Renal pelvis (tissue), 4 donors: ENCODE measurements around the gene ING3. TPM values are rescaled to one million over a fixed set of nuclear protein-coding genes. Genes with fewer than 3 reads are reported as not detected.
"Not testable (repeated sequence)": the region's sequence is repeated elsewhere in the genome, so short reads cannot be mapped to it uniquely, and the experiment has no call there.

Source experiments
- DNase-seq: peaks from one replicate; pipeline ENCODE4 v3.0.0-alpha.2; 2013
- polyA plus RNA-seq, 3 donors: library from polyadenylated mRNA; unstranded; fragments of 120-200 nt; gene quantifications; one replicate each; pipeline ENCODE4 v1.2.1, GENCODE V29; 2013; ENCODE audit not compliant: insufficient read length in 3 of 3

ING3 gene
- polyA plus RNA-seq, 3 donors, result 37.9 to 40.4 (median 38.0) TPM

DNA sequence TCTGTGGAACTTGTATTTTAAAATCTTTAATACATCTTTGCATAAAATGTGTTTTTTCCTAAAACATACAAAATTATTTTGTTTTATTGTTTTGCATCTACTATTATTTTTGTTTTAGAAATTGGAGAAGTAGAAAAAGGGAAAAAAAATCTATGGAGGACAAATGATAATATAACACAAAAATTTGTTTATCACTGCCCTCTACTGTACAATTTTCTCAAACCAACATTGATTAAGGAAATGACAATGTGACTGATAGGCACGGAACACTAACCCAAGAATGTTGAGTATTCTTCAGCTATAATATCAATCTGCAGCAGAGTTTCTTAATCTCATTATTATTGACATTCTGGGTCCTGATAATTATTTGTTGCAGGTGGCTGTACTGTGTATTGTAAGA lies 9.5 kb upstream of the ING3 start:
- no peak for DNase-seq

DNA sequence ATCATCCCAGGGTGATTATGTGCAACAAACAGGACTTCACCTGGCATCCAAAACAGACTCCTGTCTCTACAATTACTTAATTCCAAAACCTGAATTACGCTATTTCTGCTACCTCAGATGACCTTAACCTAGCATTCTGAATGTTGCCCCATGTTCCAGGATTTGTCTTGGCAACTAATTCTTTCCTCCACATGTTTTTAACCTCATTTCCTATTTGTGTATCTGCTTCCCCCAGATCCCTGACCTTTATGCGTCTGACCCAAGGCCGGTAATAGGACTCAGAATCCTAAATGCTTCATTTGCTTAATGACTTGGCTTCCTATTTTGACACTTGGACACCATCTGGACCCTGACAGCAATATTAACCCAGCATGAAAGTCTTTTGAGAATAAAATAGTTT lies 8.7 kb upstream of the ING3 start:
- no peak for DNase-seq

DNA sequence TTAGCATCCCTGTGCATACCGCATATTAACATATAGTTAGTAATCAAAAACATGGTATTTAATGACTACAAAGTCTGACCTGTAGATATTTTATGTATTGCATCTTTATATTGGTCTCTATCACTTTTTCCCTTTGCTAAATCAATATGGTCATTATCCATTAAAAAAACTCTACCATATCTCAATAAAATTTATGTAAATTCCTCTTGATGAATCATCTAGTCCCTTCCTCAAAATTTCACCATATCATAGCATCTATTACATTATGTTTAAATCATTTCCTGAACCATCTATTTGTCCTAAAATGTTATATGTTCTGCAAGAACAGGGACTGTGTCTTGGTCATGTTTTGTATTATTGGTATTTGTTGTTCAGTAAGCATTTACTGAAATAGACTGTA lies 7.7 kb upstream of the ING3 start:
- DNase-seq, result no peak

DNA sequence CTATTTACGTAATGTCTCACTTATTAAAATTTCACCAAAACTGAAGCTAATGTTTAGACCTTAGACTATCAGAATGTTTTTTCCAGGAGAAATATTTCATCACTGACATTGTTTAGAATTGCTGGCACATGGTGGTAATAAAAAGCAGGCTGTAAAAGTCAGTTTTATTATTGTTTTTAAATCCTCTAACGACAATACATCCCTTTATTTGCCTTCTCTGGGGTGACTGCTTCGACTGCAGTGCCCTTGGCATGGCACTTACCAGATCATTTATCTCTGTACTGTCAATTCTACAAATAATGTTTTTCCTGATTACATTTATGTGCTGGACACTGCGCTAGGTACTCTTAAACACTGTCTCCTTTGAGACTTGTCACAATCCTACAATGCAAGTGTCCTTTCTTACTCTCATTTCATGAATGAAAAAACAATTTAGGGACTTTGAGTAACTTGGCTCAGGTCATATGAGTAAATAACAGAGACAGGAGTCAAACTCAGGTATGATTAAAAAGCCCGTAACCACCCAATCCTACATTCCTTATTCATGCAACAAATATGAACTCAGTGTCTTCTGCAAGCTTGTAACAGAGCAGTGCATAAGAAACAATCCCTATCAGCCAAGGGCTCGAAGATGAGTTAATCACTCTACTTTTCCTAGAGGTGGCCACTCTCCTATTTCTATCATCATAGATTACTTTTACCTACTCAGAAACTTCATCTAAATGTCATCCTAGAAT lies 5.6 kb upstream of the ING3 start:
- DNase-seq, result no peak

DNA sequence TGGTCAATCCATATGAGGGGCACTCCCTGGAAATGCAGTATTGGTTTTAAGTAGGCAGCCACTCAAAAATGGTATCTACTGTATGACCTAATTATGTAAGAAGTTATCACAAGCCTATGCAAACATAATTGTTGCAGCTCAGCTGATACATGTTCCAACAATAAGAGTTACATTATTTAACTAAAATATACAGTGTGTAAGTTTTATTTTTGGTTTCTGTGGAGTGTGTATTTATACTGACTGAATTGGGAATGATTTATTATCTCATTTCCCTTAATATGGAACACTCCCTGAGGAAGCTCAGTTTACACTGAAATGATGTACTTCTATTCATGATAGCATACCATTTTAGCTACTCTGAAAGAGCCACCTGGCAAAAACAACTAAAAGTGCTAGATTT lies 2.6 kb upstream of the ING3 start:
- DNase-seq, result no peak

DNA sequence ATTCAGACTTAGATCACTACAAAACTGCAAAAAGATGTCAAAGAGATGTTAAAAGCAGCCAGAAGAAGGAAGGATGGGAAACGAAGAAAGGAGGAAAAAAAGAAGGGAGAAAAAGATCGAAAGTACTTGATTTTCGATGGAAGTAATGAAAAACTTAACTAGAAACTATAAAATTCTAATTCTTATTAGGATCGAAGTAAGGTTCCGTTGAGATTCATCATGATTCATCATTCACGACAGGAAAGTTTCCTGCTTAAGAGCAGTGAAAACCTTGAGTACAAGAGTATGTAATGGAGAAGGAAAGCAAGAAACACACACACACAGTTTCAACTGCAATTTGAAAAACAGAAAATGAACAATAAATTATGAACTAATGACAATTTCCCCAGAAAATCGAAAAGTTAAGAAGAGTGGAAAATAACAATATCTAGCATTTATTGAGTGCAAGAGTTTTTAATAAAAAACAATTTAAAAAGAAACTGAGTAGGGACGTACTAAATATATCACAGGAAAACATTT lies 1.1 kb upstream of the ING3 start:
- no peak for DNase-seq

DNA sequence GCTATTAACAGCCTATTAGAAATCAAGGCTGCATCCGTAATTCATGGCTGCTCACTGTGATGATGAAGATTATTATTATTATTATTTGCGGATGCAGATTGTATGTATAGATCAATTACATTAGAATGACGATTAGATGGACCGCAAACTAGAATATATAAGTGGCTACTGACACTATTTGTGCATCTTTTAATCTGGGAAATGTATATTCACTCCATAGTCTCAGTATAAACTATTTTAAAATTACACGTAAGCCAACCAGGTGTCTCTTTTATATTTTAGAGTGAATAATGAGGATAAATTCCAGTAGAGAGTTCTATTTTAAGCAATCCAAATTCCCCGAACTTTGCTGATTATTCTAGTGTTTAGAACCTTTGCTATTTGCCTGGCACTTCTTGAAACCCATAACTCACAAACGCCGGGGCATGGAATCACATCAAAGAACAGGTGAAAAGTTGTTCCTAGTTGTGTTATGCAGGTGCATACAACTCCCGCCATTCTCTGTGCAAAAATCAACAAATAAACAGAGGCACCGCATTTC lies 509 bp upstream of the ING3 start:
- DNase-seq, result no peak

DNA sequence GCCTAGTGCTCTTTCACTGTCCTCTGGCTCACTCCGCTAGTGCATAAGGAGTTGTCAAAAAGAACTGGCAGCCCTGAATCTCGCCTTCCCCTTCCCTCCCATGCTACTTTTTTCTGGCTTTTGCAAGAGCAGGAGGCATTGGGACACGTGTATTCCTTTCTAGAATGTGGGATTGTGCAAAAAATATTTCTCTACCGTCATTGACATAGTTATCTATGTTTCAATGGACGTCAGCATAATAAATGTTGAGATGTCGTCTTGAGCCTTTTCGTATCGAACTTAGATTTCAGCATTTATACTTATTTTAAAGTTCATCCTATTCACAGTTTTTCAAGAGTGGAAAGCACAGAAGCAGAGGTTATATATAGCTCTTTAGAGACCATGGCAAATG lies 727 bp downstream of the ING3 start:
- no peak for DNase-seq

DNA sequence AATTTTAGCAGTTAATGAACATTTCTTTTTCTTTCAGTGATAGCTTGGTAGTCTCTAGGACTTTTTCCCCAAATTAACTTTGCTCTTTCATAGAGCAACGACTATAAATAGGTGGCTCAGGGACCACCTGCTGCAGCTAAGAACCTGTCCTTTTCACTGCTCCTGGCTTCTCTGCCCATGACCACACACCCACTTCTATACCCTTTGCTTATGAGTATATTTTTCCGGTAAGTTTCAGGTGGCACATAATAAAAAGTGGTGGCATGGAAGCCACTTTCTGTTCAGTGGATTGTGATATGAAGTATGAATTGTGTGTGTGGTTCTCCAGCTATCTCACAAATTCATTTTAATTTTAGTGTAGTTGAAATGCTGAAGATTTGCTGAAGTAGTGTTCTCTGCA lies 1.2 kb downstream of the ING3 start:
- no peak for DNase-seq

DNA sequence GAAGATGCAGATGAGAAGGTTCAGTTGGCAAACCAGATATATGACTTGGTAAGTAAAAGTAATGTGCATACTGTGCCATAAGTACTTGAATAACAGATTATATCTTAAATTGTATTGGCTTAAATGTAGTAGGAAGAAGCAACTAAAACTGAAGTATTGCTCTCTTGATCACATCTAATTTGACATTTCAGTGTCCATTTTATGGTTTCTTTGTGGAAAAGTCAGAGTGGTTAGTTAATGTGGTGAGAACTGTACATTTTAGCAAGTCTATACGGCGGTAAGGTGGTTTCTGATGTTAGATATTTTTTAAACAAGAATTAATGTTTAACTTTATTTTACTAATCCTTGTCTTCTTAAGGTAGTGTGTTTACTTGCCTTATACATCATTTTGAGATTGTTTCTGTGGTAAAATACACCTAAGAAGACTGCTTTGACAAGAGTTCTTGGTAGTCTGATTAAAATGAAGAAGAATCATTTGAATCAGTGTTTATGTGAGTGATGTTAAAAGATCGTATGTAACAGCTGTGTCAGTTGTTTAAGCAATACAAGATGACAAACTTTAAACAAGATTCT lies 5.1 kb downstream of the ING3 start:
- DNase-seq, result no peak

DNA sequence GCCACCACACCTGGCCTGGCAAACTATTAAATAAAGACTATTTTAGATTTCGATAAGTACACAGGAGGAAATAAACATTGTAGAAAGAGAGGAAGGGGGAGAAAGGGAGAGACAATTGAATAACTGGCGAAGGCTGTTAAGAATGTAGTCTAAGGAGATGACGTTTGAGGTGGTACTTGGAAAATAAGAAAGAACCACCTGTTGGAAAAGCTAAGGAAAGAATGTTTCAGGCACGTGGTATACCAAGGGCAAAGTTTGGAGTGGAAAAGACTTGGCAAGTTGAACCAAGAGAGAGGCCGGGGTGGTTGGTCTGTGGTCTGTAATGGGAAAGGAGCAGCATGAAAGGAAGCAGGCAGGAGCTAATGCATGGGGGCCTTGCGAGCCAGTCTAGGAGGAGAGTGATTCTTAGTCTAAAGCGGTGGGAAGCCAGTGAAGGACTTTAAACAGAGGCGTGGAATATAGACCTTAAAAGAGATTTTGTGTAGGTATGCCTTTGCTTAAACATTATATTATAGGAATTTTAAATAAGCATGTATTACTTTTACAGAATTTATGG lies 9.4 kb downstream of the ING3 start:
- no peak for DNase-seq

DNA sequence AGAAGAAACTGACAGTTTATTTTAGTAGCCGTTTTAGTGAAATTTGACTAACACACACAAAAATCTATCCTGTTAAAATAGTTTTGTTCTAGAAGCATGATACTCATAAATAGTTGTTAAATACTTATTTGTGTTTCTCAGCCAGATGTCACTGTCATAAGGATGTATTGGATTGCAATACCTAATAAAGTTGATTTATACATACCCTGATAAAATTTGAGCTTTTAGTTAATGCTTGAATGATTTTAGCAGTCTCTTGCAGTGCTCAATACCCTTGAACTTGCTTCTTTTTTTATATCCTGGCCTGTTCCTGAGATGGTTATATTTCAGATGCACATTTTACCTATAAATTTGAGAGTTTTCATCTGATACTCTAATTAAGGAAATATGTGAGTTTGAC lies 10.1 kb downstream of the ING3 start:
- peak; percentile 35 for DNase-seq

DNA sequence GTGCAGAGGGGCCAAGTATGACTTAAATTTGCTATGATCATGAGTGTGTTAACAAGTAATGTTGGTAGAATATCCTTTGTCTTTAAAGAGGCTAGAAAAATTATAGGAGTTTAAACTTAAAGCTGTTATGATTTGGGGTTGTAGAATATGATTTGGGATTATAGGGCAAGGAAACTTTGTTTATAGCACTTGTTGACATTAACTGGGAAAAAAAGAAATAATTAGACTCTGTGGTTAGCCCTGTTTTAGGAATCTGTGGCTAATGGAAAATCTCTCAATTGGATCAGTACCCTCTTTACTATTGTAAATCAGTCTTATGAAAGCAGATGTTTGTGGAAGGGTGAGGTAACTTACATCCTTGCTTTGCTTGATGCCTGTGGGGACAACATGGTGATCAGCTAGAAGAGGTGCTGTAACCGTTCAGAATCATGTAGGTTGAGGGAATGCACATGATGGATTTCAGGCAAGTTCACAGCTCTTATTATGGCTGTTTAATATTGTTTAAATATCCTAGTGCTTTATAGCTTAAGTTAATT lies 11.1 kb downstream of the ING3 start:
- DNase-seq, result no peak

DNA sequence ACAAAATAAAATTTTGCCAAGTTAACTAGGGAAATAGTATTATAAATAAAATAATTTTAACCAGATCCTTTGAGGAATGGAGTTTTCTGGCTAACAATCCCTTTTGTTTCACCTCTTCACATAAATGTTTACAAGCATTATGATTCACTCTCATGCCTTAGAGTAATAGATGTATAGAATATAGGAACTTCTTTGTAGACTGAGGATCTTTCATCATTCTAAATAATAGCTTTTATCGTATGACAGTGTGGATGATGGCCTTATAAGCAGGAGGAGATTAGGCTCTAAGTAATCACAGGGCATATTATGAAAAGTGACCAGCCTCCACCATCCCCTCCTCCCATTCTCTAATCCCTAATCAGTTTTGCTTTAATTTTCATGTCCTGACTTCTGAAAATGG lies 13.5 kb downstream of the ING3 start:
- no peak for DNase-seq

DNA sequence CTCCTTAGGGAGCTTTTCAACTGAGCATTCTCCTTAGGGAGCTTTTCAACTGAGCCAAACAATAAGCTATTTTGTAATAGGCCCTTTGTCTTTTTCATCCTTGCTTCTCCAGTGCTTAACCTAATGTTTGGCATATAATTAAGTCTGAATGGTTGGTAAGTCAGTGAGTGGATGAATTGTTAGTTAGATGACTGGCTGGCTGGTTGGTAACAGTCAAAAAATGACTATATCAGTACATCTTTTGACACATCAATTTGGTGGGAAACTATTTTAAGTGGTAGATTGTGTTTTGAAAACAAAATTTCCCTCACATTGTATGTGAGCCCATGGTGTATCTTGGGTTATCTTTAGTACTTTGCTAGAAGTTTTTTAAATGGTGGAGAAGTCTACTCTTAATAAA lies 16.4 kb downstream of the ING3 start:
- no peak for DNase-seq

DNA sequence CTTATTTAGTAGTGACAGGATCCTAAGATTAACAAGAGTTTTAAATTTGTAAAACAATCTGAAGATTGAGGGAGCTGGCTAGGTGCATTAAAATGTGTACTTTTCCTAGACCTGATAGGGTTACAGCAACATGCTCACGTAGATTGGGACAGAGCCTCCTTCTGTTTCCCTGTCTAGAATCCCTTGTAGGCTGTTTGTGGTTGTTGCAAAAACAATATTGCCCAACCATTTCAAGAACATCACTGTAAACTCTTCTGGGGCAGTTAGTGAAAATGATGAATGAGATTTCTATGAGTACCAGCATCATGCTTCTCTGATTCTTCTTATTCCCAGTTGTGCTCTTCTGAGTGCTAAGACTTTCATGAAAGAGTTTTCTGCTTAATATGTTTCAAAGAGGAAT lies 23.3 kb downstream of the ING3 start:
- no peak for DNase-seq

DNA sequence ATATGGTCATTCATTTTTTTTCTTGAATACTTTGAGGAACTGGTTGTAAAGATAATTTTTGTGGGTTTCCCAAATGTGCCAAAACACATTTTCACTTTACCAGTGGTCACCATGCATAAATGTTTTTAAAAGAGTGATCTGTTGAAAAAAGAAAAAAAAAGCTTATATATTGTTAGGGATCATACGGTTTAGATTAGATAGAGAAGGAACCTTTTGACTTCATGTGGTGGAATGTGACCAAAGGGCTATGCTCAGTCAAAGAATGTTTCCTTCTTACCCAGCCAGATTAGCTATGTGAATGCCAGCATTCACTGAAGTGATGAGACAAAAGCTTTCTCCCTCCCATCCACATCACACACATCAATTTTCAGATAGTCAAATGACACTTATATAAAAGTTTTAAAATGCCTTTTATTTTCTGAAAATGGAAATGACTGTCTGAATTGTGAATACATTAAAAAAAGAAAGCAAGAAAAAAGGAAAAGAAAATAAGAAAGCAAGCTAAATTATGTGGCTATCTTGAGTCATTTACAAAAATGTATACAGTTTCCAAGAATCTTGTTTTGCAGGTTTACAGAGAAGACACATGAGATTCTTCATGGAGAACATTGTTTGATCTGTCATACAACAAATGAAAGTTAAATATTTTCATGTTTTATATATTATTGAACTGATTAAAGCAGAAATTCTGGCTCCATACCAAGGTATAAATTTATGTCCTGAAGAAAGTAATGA lies 29.4 kb downstream of the ING3 start:
- DNase-seq, result no peak

DNA sequence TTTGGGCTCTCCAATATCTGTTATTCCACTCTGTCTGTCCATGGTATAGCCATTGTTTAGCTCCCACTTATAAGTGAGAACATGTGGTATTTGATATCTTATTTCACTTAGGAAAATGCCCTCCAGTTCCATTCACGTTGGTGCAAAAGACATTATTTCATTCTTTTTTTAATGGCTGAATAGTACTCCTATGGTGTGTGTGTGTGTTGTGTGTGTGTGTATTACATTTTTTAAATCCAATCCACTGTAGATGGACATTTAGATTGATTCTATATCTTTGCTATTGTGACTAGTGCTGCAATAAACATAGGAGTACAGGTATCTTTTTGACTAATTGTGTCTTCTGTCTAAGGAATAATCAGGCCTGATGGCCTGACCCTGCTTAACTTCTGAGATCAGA lies 30.5 kb downstream of the ING3 start:
- DNase-seq, result no peak

DNA sequence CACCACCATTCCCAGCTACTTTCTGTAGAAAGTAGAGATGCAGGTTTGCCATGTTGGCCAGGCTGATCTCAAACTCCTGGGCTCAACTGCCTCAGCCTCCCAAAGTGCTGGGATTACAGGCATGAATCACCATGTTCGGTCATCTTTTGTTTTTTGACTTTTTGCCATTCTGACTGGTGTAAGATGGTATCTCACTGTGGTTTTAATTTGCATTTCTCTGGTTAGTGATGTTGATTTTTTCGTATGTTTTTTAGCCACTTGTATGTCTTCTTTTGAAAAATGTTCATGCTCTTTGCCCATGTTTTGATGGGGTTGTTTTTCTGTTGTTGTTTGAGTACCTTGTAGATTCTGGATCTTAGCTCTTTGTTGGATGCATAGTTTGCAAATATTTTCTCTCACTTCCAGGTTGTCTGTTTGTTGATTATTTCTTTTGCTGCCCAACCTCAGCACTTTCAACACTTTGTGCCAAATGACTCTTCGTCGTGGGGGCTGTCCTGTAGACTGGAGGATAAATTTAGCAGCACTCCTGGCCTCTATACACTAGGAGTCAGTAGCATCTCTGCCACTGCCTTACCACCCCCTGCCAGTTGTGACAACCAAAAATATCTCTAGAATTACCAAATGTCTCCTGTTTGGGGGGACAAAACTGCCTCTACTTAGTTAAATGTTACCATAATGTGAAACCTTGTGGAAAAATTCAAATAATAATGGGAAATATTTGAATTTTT lies 31.5 kb downstream of the ING3 start:
- DNase-seq, result no peak

DNA sequence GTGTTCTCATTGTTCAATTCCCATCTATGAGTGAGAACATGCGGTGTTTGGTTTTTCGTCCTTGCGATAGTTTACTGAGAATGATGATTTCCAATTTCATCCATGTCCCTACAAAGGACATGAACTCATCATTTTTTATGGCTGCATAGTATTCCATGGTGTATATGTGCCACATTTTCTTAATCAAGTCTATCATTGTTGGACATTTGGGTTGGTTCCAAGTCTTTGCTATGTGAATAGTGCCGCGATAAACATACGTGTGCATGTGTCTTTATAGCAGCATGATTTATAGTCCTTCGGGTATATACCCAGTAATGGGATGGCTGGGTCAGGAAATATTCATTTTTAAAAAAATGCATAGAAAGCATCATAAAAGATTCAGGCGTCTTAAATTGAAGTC lies 33.0 kb downstream of the ING3 start:
- DNase-seq, result not testable (repeated sequence)

DNA sequence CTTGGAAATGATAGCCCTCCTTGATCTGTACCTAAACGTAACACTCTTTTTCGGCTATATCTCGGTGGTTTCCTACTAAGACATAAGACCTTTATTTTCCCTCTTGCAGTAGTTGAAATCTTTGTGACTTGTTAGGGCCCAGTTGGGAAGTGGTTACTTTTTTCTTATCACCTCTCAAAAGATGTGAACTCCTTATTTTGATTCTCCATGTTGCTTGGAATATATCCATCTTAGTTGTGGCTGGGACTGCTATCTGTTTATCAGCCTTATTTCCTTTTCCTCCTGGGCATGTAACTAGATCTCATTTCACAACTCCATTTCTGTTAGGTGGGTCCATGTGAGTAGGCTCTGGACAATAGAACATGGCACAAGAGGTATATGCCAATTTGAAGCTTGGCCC lies 33.8 kb downstream of the ING3 start:
- no peak for DNase-seq
